SK-MEL-5 (cell line): Measurements from ENCODE around the gene CRADD. TPM values are rescaled to one million over a fixed set of nuclear protein-coding genes. Genes with fewer than 3 reads are reported as not detected.
"Not testable (repeated sequence)": the region's sequence is repeated elsewhere in the genome, so short reads cannot be mapped to it uniquely, and the experiment has no call there.

ENCODE experiments used
- DNase-seq: peaks from one replicate; pipeline ENCODE4 v3.0.0-alpha.2; 2016; ENCODE audit warnings: low read depth, low spot score
- in situ Hi-C: cut with HindIII; loops from 2 replicates; pipeline ENCODE4 v1.10.0; 2016; ENCODE audit warnings: low sequenced_read_pairs, high pct_unique_total_duplicates, low pct_unique_long_range_greater_than_20kb
- total RNA-seq: library from RNA; depleted of rRNA; stranded (reverse); fragments of >200 nt; shearing (Covaris generic); gene quantifications from 2 replicates; pipeline ENCODE4 v1.2.3, GENCODE V29; 2014

Gene CRADD
- total RNA-seq, 1 experiment from 2014 or later: 24.4 TPM

DNA sequence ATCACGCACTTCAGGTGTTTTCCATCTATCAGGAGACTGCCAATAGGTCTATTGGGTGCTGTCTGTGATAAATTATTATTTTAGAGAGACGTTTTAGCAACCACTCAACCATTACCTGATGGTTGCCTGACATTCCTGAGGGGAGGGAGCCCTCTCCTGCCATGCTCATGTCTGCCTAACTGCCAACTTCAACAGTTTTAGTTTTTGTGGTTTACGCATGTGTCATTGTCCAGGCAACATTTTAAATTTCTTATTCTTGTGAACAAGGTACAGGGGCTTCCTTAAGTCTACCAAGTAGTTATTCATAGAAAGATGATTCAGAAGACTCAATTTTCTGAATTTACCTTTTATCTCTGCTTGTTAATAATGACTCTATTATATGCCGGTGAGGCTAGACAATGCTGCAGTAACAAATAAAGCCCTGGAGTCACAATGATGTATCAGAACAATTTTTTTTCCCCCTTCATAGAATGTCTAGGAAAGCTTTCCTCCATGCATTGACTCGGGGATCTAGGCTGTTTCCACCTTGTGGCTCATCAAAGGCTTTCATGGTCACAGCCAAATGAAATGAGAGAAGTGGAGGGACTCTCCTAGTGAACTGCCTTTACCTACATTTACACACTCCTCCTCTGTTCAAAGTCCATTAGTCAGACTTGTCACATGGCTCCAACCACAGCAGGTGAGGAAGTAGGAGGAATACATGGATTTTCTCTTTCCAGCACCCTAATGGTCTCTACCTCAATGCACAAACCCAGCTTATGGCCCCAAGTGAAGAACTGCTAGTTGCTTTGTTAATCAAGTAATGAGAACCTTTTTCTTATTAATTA lies 225.8 kb downstream of the CRADD start:
- no peak for DNase-seq
- in situ Hi-C loops: no loop called here

DNA sequence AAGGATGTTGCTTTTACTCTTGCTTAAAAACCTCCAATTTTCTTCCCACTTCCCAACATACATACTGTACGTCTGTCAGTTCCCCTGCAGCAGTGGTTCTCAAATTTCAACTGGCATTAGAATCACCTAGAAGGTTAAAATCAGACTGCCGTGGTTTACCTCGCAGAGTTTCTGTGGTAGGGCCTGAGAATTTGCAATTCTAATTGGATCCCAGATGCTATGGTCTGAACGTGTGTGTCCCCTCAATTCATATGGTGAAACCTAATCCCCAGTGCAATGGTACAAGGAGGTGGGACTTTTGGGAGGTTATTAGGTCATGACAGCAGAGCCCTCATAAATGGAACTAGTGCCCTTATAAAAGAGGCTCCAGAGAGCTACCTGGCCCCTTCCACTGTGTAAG lies 226.9 kb downstream of the CRADD start:
- in situ Hi-C loops: no loop called here
- DNase-seq: no peak

DNA sequence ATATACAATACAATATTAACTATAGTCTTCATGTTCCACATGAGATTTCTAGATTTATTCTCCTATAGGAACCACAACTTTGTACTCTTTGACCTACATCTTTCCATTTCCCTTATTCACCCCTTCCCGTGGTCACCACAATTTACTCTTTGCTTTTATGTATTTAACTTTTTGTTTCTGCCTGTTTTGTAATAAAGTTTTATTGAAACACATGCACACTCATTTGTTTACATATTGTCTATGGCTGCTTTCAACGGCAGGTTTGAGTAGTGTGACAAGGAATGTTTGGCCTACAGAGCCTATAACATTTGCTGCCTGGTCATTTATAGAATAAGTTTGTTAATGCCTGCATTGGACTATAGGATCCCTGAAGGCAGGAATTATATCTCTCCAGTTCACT lies 231.1 kb downstream of the CRADD start:
- DNase-seq: no peak
- in situ Hi-C loops: no loop called here

DNA sequence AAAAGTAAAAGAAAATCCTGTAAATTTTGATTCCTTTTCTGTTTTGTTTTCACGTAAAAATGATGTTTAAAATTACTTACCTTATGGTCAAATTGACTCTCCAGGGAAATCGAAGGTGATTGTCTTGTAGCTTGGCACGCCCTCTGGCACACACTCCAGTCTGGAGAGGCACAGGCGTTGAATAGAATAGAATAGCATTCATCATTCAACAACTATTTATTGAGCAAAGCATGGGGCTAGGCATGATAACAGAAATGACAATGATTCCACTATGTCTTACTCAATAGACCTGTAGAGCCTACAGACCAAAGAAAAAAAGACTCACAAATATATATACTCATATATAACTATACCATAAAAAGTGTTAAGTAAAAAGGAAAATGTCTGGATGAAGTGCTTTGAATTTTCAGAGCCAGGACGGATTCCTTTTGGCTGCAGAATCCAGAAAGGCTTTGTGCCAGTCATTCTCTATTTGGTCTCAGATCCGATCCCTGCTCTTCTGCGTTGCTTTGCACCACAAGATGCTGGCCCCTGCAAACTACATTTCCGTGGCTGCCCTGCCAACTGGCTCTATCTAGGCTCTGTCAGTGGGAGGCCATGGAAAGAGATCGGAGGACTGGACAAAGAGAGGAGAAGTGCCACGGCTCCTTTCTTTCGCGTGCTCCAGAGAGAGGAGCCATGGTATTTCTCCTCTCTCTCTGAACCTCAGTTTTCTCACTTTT lies 231.8 kb downstream of the CRADD start:
- in situ Hi-C loops: no loop called here
- DNase-seq: peak; percentile 76

DNA sequence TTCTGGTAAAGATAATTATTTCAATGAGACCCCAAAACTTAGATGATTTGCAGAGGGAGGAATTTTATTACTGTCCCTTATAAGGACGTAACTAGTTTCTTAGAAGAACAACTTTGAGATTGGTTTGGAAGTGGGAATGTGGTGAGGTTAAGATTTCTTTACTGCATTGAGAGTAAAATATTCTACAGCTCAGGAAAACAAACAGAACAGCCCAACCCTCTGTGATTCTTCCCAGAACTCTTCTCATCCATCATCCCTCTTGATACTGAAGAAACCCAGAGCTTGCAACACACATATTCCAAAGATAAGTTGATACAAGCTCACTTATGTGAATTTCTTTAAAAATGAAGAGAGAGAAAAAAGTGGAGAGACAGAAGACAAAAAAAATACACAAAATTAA lies 234.2 kb downstream of the CRADD start:
- no peak for DNase-seq
- in situ Hi-C loops: no loop called here

DNA sequence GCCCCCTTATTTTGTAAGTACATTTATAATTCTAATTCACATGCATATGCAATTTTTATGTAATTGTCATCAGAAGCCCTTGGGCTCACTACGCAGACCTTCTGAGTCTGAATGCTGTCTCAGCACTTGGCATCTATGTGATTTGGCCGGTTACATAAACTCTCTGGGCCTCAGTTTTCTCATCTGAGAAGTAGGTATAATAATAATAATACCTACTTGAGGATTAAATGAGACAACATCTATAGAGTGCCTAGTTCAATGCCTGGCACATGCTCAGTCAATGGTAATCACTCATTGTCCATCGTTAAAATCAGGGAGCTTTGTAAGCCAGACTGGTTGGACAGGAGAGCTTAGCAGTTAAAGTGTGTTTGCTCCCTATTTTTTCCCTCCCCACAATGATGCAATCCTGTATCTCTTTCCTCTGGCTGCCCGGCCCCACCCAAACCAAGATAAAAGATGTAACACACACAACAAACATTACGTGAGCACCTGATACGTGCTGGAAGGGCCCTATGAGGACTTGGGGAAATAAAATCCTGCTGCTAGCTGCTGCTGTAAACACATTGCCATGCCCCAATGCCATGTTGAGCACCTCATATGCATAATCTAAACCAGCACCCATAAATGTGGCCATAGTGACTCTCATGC lies 235.0 kb downstream of the CRADD start:
- in situ Hi-C loops: no loop called here
- no peak for DNase-seq

DNA sequence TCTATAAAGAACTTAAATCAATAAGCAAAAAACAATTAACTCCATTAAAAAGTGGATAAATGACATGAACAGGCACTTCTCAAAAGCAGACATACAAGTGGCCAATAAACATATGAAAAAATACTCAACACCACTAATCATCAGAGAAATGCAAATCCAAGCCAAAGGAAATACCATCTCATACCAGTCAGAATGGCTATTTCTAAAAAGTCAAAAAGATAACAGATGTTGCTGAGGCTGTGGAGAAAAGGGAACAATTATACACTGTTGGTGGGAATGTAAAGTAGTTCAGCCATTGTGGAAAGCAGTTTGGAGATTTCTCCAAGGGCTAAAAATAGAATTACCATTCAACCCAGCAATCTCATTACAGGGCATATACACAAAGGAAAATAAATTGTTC lies 236.7 kb downstream of the CRADD start:
- DNase-seq: no peak
- in situ Hi-C loops: no loop called here

DNA sequence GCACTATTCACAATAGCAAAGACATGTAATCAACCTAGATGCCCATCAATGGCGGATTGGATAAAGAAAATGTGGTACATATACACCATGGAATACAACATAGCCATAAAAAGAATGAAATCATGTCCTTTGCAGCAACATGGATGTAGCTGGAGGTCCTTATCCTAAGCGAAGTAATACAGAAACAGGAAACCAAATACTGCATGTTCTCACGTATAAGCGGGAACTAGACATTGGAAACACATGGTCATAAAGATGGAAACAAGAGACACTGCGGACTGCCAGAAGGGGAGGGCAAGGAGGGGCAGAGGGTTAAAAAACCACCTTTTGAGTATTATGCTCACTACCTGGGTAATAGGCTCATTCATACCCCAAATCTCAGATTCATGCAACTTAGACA lies 237.1 kb downstream of the CRADD start:
- DNase-seq: no peak
- in situ Hi-C loops: no loop called here

DNA sequence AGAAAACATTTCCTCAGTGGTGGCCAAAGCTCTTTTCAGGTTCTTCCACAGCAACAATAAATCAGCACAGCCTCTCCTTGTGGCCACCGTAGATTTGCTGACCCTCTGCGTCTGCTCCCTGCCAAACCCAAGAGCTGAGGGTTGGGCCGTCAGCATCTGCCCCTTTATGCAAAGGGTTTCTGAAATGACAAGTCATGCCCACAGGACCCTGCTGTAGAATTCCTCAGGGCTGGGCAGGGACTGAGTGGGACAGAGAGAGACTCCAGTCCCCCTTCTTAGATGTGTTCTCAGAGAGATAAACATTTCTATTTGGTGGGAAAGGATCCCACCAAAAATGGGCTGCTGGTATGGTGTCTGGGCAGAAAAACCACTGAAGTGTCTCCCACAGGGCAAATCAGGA lies 238.2 kb downstream of the CRADD start:
- in situ Hi-C loops: no loop called here
- DNase-seq: no peak

DNA sequence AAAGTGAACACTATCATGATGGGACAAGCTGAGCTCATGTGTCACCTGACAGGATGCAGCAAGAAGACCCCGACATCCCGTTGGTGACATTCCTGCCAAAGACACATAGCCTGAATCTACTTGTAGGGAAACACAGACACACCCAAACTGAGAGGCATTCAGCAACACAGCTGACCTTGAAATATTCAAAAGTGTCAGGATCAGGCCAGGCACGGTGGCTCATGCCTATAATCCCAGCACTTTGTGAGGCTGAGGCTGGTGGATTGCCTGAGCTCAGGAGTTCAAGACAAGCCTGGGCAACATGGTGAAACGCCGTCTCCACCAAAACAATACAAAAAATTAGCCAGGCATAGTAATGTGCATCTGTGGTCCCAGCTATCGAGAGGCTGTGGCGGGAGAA lies 239.2 kb downstream of the CRADD start:
- no peak for DNase-seq
- in situ Hi-C loops: no loop called here

DNA sequence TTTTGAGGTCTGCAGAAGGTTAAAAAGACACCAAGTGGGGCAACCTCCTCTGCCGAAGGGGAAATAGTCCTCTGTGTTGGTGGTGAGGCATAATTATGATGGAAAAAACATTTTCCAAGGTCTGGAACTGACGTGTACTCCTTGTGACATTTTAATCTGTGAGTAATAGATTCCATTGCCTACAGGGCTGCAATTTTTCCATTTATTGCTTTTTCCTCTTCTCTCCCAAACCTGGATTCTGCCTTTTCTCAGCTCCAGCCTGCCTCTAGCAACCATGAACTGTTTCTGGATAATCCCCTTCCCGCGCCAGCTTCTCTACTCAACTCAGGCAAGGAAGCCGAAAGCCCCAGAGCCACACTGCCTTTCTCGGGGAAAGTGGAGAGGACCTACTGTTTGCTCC lies 241.1 kb downstream of the CRADD start:
- no peak for DNase-seq
- in situ Hi-C loops: no loop called here

DNA sequence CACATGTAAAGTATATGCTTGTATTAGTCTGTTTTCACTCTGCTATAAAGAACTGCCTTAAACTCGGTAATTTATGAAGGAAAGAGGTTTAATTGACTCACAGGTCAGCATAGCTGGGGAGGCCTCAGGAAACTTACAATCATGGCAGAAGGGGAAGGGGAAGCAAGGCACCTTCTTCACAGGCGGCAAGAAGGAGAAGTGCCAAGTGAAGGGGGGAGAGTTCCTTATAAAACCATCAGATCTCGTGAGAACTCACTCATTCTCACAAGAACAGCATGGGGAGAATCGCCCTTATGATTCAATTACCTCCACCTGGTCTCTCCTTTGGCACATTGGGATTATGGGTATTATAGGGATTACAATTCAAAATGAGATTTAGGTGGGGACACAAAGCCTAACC lies 241.7 kb downstream of the CRADD start:
- in situ Hi-C loops: no loop called here
- DNase-seq: no peak

DNA sequence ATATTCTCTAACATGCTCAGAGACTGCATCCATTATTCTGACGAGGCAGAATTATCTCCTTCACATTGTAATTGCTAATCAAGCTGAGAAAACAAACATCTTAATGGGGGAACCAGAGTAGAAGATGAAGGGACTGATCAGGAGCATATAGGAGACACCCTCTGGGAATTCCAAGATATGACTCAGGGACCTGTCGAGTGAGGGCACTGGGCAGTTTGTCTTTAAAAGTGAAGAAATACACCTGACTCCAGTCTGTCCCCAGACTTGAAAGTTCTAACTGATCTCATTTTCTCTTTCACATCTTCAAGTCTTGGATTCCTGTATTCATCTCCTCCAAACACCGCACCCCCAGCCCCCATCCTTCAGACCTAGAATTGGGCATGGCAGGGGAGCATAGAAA lies 244.3 kb downstream of the CRADD start:
- in situ Hi-C loops: no loop called here
- no peak for DNase-seq

DNA sequence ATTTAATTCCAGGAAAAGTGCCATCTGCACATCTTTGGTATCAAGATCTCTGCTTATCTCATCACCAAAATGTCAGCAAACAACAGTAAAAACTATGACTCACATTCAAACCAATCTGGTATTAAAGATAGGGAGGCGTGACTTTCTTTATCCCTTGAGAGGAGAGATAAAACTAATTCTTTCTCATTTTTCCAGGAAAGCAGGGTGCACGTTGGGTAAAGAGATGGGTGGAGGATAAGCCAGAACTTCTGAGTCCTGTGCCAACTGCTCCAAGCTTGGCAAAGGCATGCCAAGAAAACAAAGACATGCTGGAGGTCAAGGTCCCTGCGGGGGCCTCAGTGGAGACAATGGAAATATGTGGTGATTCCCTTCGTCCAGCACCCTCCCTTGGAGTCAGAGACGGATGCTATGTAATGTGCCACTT lies 245.4 kb downstream of the CRADD start:
- in situ Hi-C loops: no loop called here
- DNase-seq: no peak

DNA sequence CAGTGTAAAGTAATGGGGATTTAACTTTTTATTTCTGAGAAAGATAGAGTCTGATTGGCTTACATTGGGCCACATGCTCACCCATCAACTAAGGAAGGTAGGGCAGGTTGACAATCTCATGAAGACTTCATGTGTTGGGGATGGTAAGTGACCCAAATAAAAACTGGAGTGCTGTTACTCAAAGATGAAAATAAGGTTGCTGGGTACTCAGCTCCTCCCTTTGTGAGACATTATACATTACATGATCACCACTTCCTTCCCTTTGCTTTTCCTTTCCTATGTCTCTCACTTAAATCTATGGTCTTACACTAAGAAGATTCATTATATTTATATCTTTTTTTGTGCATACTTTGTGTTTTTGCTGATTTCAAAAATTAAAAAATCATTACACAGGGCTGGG lies 247.2 kb downstream of the CRADD start:
- in situ Hi-C loops: no loop called here

DNA sequence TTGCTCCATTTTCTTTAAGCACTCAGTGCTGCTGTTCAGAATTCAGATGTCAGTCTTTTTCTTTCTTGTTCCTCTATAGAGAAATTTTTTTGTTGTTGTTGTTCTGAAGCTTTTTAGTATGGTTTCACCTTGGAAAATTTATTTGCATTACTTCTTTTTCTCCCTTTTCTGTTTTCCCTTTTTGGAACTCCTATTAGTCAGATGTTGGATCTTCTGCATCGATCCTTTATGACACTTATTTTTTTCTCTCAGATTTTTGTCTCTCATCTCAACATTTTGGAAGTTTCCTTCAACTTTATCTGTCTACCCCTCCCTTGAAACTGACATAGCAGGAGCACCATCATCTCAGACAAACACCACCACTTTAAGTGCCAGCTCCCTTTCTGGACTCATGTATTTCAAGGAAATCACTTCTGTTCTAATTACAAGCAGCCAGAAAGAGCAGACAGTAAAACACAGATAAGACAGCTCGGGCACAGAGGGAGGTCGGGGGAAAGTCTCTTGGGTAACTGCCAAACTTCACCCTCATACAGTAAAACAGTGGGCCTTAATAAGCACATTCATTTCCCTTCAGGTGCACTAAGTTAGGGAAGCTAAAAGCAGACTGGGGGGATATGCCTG lies 248.5 kb downstream of the CRADD start:
- in situ Hi-C loops: no loop called here
- no peak for DNase-seq

More for the DNA sequence above, 247.2 kb downstream of the CRADD start:
- DNase-seq: no peak

DNA sequence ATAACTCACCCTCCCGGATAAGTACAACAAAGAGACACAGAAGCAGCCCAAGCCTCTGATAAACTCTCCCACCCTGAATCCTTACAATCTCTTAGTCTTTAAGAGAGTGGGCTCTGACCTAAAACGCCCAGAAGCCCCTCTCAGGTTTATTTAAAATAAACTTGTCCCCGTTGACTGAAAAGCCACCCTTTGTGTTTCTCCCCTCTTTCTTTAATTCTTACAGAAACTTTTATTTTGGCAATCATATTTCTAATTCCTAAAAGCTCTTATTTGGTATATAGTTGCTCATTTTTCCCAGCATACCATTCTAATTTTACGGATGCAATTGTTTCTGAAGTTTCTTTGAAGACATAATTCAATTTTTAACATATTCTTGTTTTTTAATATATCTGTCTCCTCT lies 249.1 kb downstream of the CRADD start:
- in situ Hi-C loops: no loop called here
- DNase-seq: no peak

DNA sequence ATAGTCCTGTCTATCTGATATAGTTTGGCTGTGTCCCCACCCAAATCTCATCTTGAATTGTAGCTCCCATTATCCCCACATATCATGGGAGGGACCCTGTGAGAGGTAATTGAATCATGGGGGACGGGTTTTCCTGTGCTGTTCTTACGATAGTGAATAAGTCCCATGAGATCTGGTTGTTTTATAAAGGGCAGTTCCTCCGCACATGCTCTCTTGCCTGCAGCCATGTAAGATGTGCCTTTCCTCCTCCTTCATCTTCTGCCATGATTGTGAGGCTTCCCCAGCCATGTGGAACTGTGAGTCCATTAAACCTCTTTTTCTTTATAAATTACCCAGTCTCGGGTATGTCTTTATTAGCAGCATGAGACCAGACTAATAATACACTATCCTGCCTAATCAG lies 251.9 kb downstream of the CRADD start:
- DNase-seq, in situ Hi-C loops: not testable (repeated sequence)
